Kidney capillary endothelial cell (primary cell): ENCODE results near the gene PNMA8B.
"Not testable (repeated sequence)": the region's sequence is repeated elsewhere in the genome, so short reads cannot be mapped to it uniquely, and the experiment has no call there.

Experiments
- DNase-seq: peaks from one replicate; pipeline ENCODE4 v3.0.0-alpha.2; 2018; ENCODE audit warnings: low spot score

The PNMA8B gene

GRCh38 chr19:46513461-46514236 is 18.0 kb upstream of the PNMA8B start:
- peak; percentile 57 for DNase-seq

GRCh38 chr19:46511237-46511636 is 15.6 kb upstream of the PNMA8B start:
- DNase-seq = no peak

- no peak for DNase-seq
Observed at GRCh38 chr19:46508206-46508605, 12.5 kb upstream of the PNMA8B start.

GRCh38 chr19:46503848-46504453 is 8.3 kb upstream of the PNMA8B start:
- DNase-seq = no peak

GRCh38 chr19:46502891-46503290 is 7.2 kb upstream of the PNMA8B start:
- no peak for DNase-seq

- DNase-seq = no peak
Observed at GRCh38 chr19:46499692-46500091, 4.0 kb upstream of the PNMA8B start.

GRCh38 chr19:46497773-46498172 is 2.1 kb upstream of the PNMA8B start:
- DNase-seq = no peak

- DNase-seq = not testable (repeated sequence)
Observed at GRCh38 chr19:46496886-46497285, 1.2 kb upstream of the PNMA8B start.

GRCh38 chr19:46496304-46496703 is 637 bp upstream of the PNMA8B start:
- DNase-seq = no peak

- DNase-seq = no peak
Observed at GRCh38 chr19:46494941-46495785, 504 bp downstream of the PNMA8B start.

- no peak for DNase-seq
Observed at GRCh38 chr19:46494146-46494940, 1.3 kb downstream of the PNMA8B start.

- no peak for DNase-seq
Observed at GRCh38 chr19:46493236-46494145, 2.2 kb downstream of the PNMA8B start.

GRCh38 chr19:46492841-46493235 is 2.8 kb downstream of the PNMA8B start:
- DNase-seq = no peak

- DNase-seq = no peak
Observed at GRCh38 chr19:46491975-46492682, 3.5 kb downstream of the PNMA8B start.

- no peak for DNase-seq
Observed at GRCh38 chr19:46490774-46491173, 4.9 kb downstream of the PNMA8B start.

GRCh38 chr19:46489445-46490272 is 6.0 kb downstream of the PNMA8B start:
- no peak for DNase-seq

GRCh38 chr19:46488551-46488950 is 7.1 kb downstream of the PNMA8B start:
- DNase-seq = no peak

- DNase-seq = peak; percentile 55
Observed at GRCh38 chr19:46487802-46488445, 7.7 kb downstream of the PNMA8B start.
